Smooth muscle cell (in vitro differentiated cells): ENCODE results near the gene PPARG. TPM values are rescaled to one million over a fixed set of nuclear protein-coding genes. Genes with fewer than 3 reads are reported as not detected.

ENCODE experiments used
- DNase-seq: peaks from one replicate; lab custom pipeline; 2025; ENCODE audit not compliant: unreplicated experiment; lab: John Stamatoyannopoulos, UW
- H2AFZ ChIP-seq: fragments of 200-600 bp; sonication (generic); 2 replicates; pipeline ENCODE4 v1.6.0; 2016; ENCODE audit warnings: antibody characterized with exemption, low read depth, mild to moderate bottlenecking
- H3F3A ChIP-seq: fragments of 200-600 bp; sonication (generic); 2 replicates; pipeline ENCODE4 v1.6.0; 2017; ENCODE audit warnings: antibody characterized with exemption, low read depth
- H3K27ac ChIP-seq: fragments of 200-600 bp; sonication (generic); 2 replicates; pipeline ENCODE4 v1.5.1; 2016; ENCODE audit warnings: low read depth, mild to moderate bottlenecking
- H3K27me3 ChIP-seq: fragments of 200-600 bp; sonication (generic); 2 replicates; pipeline ENCODE4 v1.6.1; 2016; ENCODE audit warnings: low read depth, mild to moderate bottlenecking
- H3K36me3 ChIP-seq: fragments of 200-600 bp; sonication (generic); 2 replicates; pipeline ENCODE4 v1.5.1; 2016; ENCODE audit warnings: low read depth
- H3K4me1 ChIP-seq: fragments of 200-600 bp; sonication (generic); 2 replicates; pipeline ENCODE4 v1.5.1; 2016; ENCODE audit warnings: low read depth
- H3K4me2 ChIP-seq: fragments of 200-600 bp; sonication (generic); 2 replicates; pipeline ENCODE4 v1.6.0; 2016; ENCODE audit warnings: mild to moderate bottlenecking
- H3K4me3 ChIP-seq: fragments of 200-600 bp; sonication (generic); 2 replicates; pipeline ENCODE4 v1.5.1; 2016; ENCODE audit warnings: mild to moderate bottlenecking
- H3K79me2 ChIP-seq: fragments of 200-600 bp; sonication (generic); 2 replicates; pipeline ENCODE4 v1.6.0; 2016; ENCODE audit warnings: low read depth, mild to moderate bottlenecking
- H3K9ac ChIP-seq: fragments of 200-600 bp; sonication (generic); 2 replicates; pipeline ENCODE4 v1.6.0; 2016; ENCODE audit warnings: low read depth
- H3K9me3 ChIP-seq: fragments of 200-600 bp; sonication (generic); replicated peaks from 2 replicates; pipeline ENCODE4 v1.5.1; 2016; ENCODE audit warnings: low read depth
- H4K20me1 ChIP-seq: fragments of 200-600 bp; sonication (generic); 2 replicates; pipeline ENCODE4 v1.6.0; 2016; ENCODE audit warnings: low read depth
- CTCF ChIP-seq: fragments of 200-600 bp; sonication (generic); IDR thresholded peaks from 2 replicates; pipeline ENCODE4 v1.5.1; 2017; ENCODE audit warnings: borderline replicate concordance, mild to moderate bottlenecking, antibody characterized with exemption; ENCODE audit not compliant: insufficient read depth, poor library complexity, severe bottlenecking
- WGBS: methylation state at CpG from one replicate; pipeline ENCODE4 v1.1.7; 2016; ENCODE audit warnings: low lambda C conversion rate; 5-methylcytosine and 5-hydroxymethylcytosine counted together
- polyA plus RNA-seq: library from polyadenylated mRNA; unstranded; fragments of >200 nt; fragmentation: Nextera tagmentation; extraction: Ambion mirVana; gene quantifications from 2 replicates; pipeline ENCODE4 v1.2.1, GENCODE V29; 2016
- total RNA-seq: library from RNA; depleted of rRNA; stranded (reverse); fragments of >200 nt; gene quantifications from 2 replicates; pipeline ENCODE4 v1.2.3, GENCODE V29; 2014

Gene PPARG
- total and polyA plus RNA-seq, 2 experiments from 2014 or later: 1.5 to 8.5 TPM

- Histone ChIP-seq H3K27ac (no peak overlapping the region), H3K9me3 (no peaks in the 10 kb centered on the region), H3F3A (peaks cover 8% of the 10 kb centered on the region), H3K36me3 (no peaks in the 10 kb centered on the region), H4K20me1 (no peaks in the 10 kb centered on the region), H3K27me3 (no peaks in the 10 kb centered on the region), H3K4me3 (no peak overlapping the region), H3K9ac (no peak overlapping the region), H3K4me2 (no peak overlapping the region), H3K79me2 (no peaks in the 10 kb centered on the region), H3K4me1 (peaks cover 7% of the 10 kb centered on the region), H2AFZ (no peak overlapping the region)
- DNase-seq: no peak
- no peak for TF ChIP-seq CTCF
- WGBS: 73% methylated on average over 4 of the region's 4 CpGs
Observed at GRCh38 chr3:12427551-12427950, 138.7 kb downstream of the PPARG start.

- 36% methylated on average over 5 of the region's 5 CpGs for WGBS
- no peak overlapping the region for H3K4me3 ChIP-seq
- H3K36me3 ChIP-seq: no peaks in the 10 kb centered on the region
- H2AFZ ChIP-seq: no peak overlapping the region
- H3F3A ChIP-seq: peaks cover 8% of the 10 kb centered on the region
- peaks cover 7% of the 10 kb centered on the region for H3K4me1 ChIP-seq
- no peaks in the 10 kb centered on the region for H3K9me3 ChIP-seq
- no peaks in the 10 kb centered on the region for H4K20me1 ChIP-seq
- no peak for DNase-seq
- no peaks in the 10 kb centered on the region for H3K27me3 ChIP-seq
- H3K4me2 ChIP-seq: no peak overlapping the region
- no peak for TF ChIP-seq CTCF
- H3K27ac ChIP-seq: no peak overlapping the region
- H3K9ac ChIP-seq: no peak overlapping the region
- no peaks in the 10 kb centered on the region for H3K79me2 ChIP-seq
Observed at GRCh38 chr3:12428126-12428525, 139.3 kb downstream of the PPARG start.

- Histone ChIP-seq H3F3A (no peaks in the 10 kb centered on the region), H3K9me3 (no peaks in the 10 kb centered on the region), H3K27me3 (no peaks in the 10 kb centered on the region), H3K27ac (no peak overlapping the region), H2AFZ (no peak overlapping the region), H3K4me2 (no peak overlapping the region), H4K20me1 (no peaks in the 10 kb centered on the region), H3K4me3 (no peak overlapping the region), H3K79me2 (no peaks in the 10 kb centered on the region), H3K9ac (no peak overlapping the region), H3K36me3 (no peaks in the 10 kb centered on the region), H3K4me1 (peaks cover 7% of the 10 kb centered on the region)
- no peak for DNase-seq
- WGBS: 63% methylated on average over 5 of the region's 5 CpGs
- TF ChIP-seq CTCF: no peak
Observed at GRCh38 chr3:12430086-12430485, 141.2 kb downstream of the PPARG start.

GRCh38 chr3:12433823-12434222 is 145.0 kb downstream of the PPARG start:
- Histone ChIP-seq H3K79me2 (no peaks in the 10 kb centered on the region), H3K9ac (no peak overlapping the region), H3K27me3 (no peaks in the 10 kb centered on the region), H3K36me3 (no peaks in the 10 kb centered on the region), H3K4me3 (no peak overlapping the region), H4K20me1 (no peaks in the 10 kb centered on the region), H3K9me3 (no peaks in the 10 kb centered on the region), H2AFZ (no peak overlapping the region), H3K4me1 (no peaks in the 10 kb centered on the region), H3K4me2 (no peak overlapping the region), H3K27ac (no peak overlapping the region), H3F3A (no peaks in the 10 kb centered on the region)
- WGBS: 89% methylated on average over 6 of the region's 6 CpGs
- no peak for TF ChIP-seq CTCF
- no peak for DNase-seq
